GM12891 (cell line): Measurements from ENCODE around the gene IREB2.
A peak's percentile ranks its signal among the peaks of the same experiment; 100 is the strongest.

Source experiments
- POLR2A ChIP-seq: IDR thresholded peaks from 2 replicates; pipeline ENCODE4 v1.6.1; 2011; ENCODE audit warnings: low read depth, low read length, control low read depth
- POLR2AphosphoS5 ChIP-seq: IDR thresholded peaks from 2 replicates; pipeline ENCODE4 v1.6.1; 2011; ENCODE audit warnings: low read depth, low read length, control low read depth
- SPI1 ChIP-seq: IDR thresholded peaks from 2 replicates; pipeline ENCODE4 v1.6.1; 2011; ENCODE audit warnings: low read depth, low read length, control low read depth
- TAF1 ChIP-seq: IDR thresholded peaks from 2 replicates; pipeline ENCODE4 v1.6.1; 2011; ENCODE audit warnings: low read depth, low read length, control low read depth

GRCh38 chr15:78460737-78461136, 22.7 kb downstream of the IREB2 start:
- TF ChIP-seq POLR2A = no peak
- TF ChIP-seq POLR2AphosphoS5 = no peak
- TF ChIP-seq TAF1 = no peak
- TF ChIP-seq SPI1 = peak; percentile 66; the same call in 1 of the 2 replicates
